ENCODE measurements around the gene FSIP1. TPM values are rescaled to one million over a fixed set of nuclear protein-coding genes. Genes with fewer than 3 reads are reported as not detected.

Gene FSIP1
- total RNA-seq, 1 experiment from 2014 or later = 1.3 TPM

DNA sequence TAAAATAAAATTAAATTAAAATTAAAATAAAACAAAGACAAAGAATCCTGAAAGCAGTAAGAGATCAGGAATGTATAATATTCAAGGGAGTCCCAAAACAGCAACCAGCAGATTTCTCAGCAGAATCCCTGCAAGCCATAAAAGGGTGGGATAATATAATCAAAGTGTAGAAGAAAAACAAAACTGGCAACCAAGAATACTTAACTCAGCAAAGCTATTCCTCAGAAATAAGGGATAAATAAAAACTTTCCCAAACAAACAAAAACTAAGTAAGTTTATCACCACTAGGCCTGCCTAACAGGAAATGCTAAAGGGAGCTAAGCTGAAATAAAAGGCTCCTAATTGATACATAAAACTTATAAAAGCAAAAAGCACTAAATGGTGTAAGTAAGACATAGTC is 172.0 kb downstream of the FSIP1 start:
- no peak overlapping the region for H3K27ac Mint-ChIP-seq (ENCODE audit: unreplicated experiment)
- no peaks in the 10 kb centered on the region for H3K4me1 ChIP-seq
- no peaks in the 10 kb centered on the region; the same call in 1 of the 2 replicates for H3K9me3 ChIP-seq
- H3K27me3 Mint-ChIP-seq (ENCODE audit: insufficient read depth, unreplicated experiment) = no peaks in the 10 kb centered on the region
- ChIA-PET CTCF (no interaction called here), POLR2A (no interaction called here)
- no peaks in the 10 kb centered on the region for H3K4me1 Mint-ChIP-seq (ENCODE audit: low read depth, unreplicated experiment)
- BruUV-seq (replicated peaks) = no TSS peak
- DNase-seq = no peak
- no peak overlapping the region for H3K4me3 Mint-ChIP-seq (ENCODE audit: unreplicated experiment)
- intact Hi-C loops (cut with micrococcal nuclease; ENCODE audit: unreplicated experiment) = no loop called here
- no peaks in the 10 kb centered on the region for H3K27me3 ChIP-seq (replicated peaks; ENCODE audit: control insufficient read depth, insufficient read depth, low read length)
- peaks cover 28% of the 10 kb centered on the region for H3K9me3 Mint-ChIP-seq (ENCODE audit: unreplicated experiment)
- no peaks in the 10 kb centered on the region for H3K36me3 Mint-ChIP-seq (ENCODE audit: insufficient read depth, unreplicated experiment)
- no peaks in the 10 kb centered on the region for H3K36me3 ChIP-seq (ENCODE audit: control insufficient read depth, insufficient read depth, low read length)
- TF ChIP-seq, protein P1, sequence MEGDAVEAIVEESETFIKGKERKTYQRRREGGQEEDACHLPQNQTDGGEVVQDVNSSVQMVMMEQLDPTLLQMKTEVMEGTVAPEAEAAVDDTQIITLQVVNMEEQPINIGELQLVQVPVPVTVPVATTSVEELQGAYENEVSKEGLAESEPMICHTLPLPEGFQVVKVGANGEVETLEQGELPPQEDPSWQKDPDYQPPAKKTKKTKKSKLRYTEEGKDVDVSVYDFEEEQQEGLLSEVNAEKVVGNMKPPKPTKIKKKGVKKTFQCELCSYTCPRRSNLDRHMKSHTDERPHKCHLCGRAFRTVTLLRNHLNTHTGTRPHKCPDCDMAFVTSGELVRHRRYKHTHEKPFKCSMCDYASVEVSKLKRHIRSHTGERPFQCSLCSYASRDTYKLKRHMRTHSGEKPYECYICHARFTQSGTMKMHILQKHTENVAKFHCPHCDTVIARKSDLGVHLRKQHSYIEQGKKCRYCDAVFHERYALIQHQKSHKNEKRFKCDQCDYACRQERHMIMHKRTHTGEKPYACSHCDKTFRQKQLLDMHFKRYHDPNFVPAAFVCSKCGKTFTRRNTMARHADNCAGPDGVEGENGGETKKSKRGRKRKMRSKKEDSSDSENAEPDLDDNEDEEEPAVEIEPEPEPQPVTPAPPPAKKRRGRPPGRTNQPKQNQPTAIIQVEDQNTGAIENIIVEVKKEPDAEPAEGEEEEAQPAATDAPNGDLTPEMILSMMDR (IDR thresholded peaks at IDR 0.05; ENCODE audit: insufficient read depth in 1 of 2, low read depth in 1 of 2, low read length in 1 of 2, severe bottlenecking in 1 of 2, unreplicated experiment in 1 of 2) = no peak
- H3K4me3 ChIP-seq (ENCODE audit: low read depth, low read length) = no peak overlapping the region

DNA sequence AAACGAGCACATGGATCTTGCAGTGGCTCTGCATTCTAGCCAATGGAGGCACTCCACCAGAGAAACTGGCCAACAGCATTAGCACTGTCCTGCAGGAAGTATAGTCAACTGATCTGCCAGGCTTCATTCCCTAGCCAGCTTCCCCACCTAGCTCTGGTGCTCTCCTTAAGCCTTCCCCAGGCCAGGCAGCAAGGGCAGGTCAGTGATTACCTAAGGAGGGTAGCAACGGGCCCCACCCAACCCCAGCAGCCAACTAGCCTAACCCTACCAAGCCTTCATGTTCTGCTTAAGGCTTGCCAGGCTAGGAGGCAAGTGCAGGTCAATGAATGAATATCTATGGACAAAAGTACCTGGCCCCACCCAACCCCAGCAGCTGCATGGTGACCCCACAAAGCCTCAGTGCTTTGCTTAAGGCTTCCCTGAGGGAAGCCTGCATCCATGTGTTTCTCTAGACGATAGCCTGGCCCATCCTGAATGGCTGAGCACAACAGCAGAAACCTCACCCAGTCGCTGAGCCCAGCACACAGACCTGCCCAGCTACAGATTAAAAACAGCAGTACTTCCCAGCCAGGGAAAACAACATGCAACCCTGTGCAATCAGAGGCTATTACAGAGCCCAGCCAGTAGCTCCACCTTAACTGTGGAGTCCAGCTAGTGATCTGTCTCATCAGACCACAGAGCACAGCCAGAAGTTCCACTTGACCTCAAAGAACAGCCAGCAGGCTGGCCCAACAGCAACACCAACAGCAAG is 173.3 kb downstream of the FSIP1 start:
- Histone ChIP-seq H3K9me3 (no peaks in the 10 kb centered on the region; the same call in 1 of the 2 replicates), H3K4me3 (ENCODE audit: low read depth, low read length) (no peak overlapping the region), H3K4me1 (no peaks in the 10 kb centered on the region), H3K27me3 (replicated peaks; ENCODE audit: control insufficient read depth, insufficient read depth, low read length) (no peaks in the 10 kb centered on the region), H3K36me3 (ENCODE audit: control insufficient read depth, insufficient read depth, low read length) (no peaks in the 10 kb centered on the region)
- Mint-ChIP-seq H3K9me3 (ENCODE audit: unreplicated experiment) (peaks cover 26% of the 10 kb centered on the region), H3K27ac (ENCODE audit: unreplicated experiment) (no peak overlapping the region), H3K4me3 (ENCODE audit: unreplicated experiment) (no peak overlapping the region), H3K36me3 (ENCODE audit: insufficient read depth, unreplicated experiment) (no peaks in the 10 kb centered on the region), H3K27me3 (ENCODE audit: insufficient read depth, unreplicated experiment) (no peaks in the 10 kb centered on the region), H3K4me1 (ENCODE audit: low read depth, unreplicated experiment) (no peaks in the 10 kb centered on the region)
- no TSS peak for BruUV-seq (replicated peaks)
- intact Hi-C loops (cut with micrococcal nuclease; ENCODE audit: unreplicated experiment) = no loop called here
- CTCF ChIA-PET = no interaction called here
- TF ChIP-seq, protein P1 (IDR thresholded peaks at IDR 0.05; ENCODE audit: insufficient read depth in 1 of 2, low read depth in 1 of 2, low read length in 1 of 2, severe bottlenecking in 1 of 2, unreplicated experiment in 1 of 2) = no peak
- POLR2A ChIA-PET = no interaction called here
- no peak for DNase-seq

DNA sequence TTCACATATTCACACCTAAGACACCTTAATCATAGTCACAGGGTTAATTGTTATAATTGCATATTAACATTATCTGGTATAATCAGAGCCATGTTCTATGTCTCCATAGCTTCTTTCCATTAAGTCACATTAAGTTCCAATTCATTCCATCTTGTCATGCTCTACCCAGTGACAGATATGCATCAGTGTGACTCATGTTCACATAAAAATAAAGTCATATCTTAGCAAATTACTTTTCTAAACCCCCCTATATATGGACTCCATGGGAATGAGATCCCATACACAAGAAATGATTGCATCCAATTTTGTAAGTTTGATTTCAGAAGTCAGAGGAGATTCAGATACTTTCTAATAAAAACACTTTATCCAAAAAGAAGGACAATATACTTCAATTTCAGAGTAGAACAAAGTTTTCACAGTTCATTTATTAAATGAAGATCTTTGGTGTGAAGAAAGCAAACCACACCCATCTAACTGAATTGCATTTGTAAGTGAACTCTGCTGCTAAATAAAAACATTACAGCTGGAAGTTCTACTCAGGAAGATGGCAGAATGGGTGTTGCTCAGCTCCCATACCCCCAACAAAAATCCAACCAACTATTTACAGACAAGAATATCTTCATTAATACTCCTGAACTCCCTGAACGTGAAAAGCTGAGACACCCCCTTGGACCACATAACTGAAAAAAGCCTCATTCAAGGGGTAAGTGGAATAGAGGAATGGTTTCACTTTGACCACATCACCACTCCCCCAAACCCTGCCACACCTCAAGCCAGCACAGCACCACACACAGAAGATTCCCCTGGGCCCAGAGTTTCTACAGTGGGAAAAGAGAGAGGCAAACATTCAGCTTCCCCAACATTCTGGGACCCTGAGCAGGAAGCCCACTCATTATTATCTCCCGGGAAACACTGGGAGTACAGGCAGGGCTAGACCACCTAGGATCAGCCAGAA is 174.2 kb downstream of the FSIP1 start:
- ChIA-PET POLR2A (no interaction called here), CTCF (no interaction called here)
- Histone ChIP-seq H3K36me3 (ENCODE audit: control insufficient read depth, insufficient read depth, low read length) (no peaks in the 10 kb centered on the region), H3K27me3 (replicated peaks; ENCODE audit: control insufficient read depth, insufficient read depth, low read length) (no peaks in the 10 kb centered on the region), H3K9me3 (no peaks in the 10 kb centered on the region; the same call in 1 of the 2 replicates), H3K4me1 (no peaks in the 10 kb centered on the region), H3K4me3 (ENCODE audit: low read depth, low read length) (no peak overlapping the region)
- no peak for DNase-seq
- TF ChIP-seq, protein P1 (IDR thresholded peaks at IDR 0.05; ENCODE audit: insufficient read depth in 1 of 2, low read depth in 1 of 2, low read length in 1 of 2, severe bottlenecking in 1 of 2, unreplicated experiment in 1 of 2) = no peak
- peaks cover 18% of the 10 kb centered on the region for H3K9me3 Mint-ChIP-seq (ENCODE audit: unreplicated experiment)
- H3K27me3 Mint-ChIP-seq (ENCODE audit: insufficient read depth, unreplicated experiment) = no peaks in the 10 kb centered on the region
- H3K36me3 Mint-ChIP-seq (ENCODE audit: insufficient read depth, unreplicated experiment) = no peaks in the 10 kb centered on the region
- no peak overlapping the region for H3K27ac Mint-ChIP-seq (ENCODE audit: unreplicated experiment)
- BruUV-seq (replicated peaks) = no TSS peak
- intact Hi-C loops (cut with micrococcal nuclease; ENCODE audit: unreplicated experiment) = no loop called here
- no peaks in the 10 kb centered on the region for H3K4me1 Mint-ChIP-seq (ENCODE audit: low read depth, unreplicated experiment)
- no peak overlapping the region for H3K4me3 Mint-ChIP-seq (ENCODE audit: unreplicated experiment)

Data from Caco-2 (cell line).